GM21529 (cell line): ENCODE data around the gene DBF4.
"Not testable (repeated sequence)": the region's sequence is repeated elsewhere in the genome, so short reads cannot be mapped to it uniquely, and the experiment has no call there.

ENCODE experiments used
- ATAC-seq: cut with Tn5 transposase; IDR thresholded peaks from one replicate; pipeline ENCODE4 v1.9.1; 2021; ENCODE audit not compliant: unreplicated experiment

DBF4 gene

GRCh38 chr7:87878208-87878735 lies 2.0 kb downstream of the DBF4 start:
- ATAC-seq = no peak

GRCh38 chr7:87882151-87882937 lies 6.1 kb downstream of the DBF4 start:
- no peak for ATAC-seq

- ATAC-seq = no peak
These were observed 8.7 kb downstream of the DBF4 start for GRCh38 chr7:87885018-87885417.

GRCh38 chr7:87886875-87887274 lies 10.6 kb downstream of the DBF4 start:
- ATAC-seq = no peak

GRCh38 chr7:87895363-87895762 lies 19.1 kb downstream of the DBF4 start:
- no peak for ATAC-seq

GRCh38 chr7:87899255-87899654 lies 23.0 kb downstream of the DBF4 start:
- ATAC-seq = no peak

- ATAC-seq = not testable (repeated sequence)
These were observed 31.0 kb downstream of the DBF4 start for GRCh38 chr7:87907136-87907906.

- ATAC-seq = not testable (repeated sequence)
These were observed 32.5 kb downstream of the DBF4 start for GRCh38 chr7:87908814-87909213.

GRCh38 chr7:87912121-87912520 lies 35.8 kb downstream of the DBF4 start:
- no peak for ATAC-seq

- no peak for ATAC-seq
These were observed 42.4 kb downstream of the DBF4 start for GRCh38 chr7:87918740-87919139.

- no peak for ATAC-seq
These were observed 43.6 kb downstream of the DBF4 start for GRCh38 chr7:87919875-87920274.

GRCh38 chr7:87920578-87920977 lies 44.3 kb downstream of the DBF4 start:
- ATAC-seq = no peak

- ATAC-seq = not testable (repeated sequence)
These were observed 46.6 kb downstream of the DBF4 start for GRCh38 chr7:87922759-87923395.

- ATAC-seq = peak; percentile 98
These were observed 50.5 kb downstream of the DBF4 start for GRCh38 chr7:87926581-87927461.

GRCh38 chr7:87933605-87933952 lies 57.3 kb downstream of the DBF4 start:
- peak; percentile 19 for ATAC-seq

GRCh38 chr7:87933953-87934698 lies 57.8 kb downstream of the DBF4 start, which contains the start of gene ADAM22:
TSS of gene ADAM22 (plus strand) at chr7:87934251. CDS start at chr7:87934466, 215 bp downstream.
- peak; percentile 96 for ATAC-seq

- ATAC-seq = no peak
These were observed 58.5 kb downstream of the DBF4 start for GRCh38 chr7:87934699-87935383.

- ATAC-seq = no peak
These were observed 59.1 kb downstream of the DBF4 start for GRCh38 chr7:87935384-87935706.

GRCh38 chr7:87941138-87941537 lies 64.8 kb downstream of the DBF4 start:
- no peak for ATAC-seq
